Measurements from ENCODE around the gene DNASE1L1.

The DNASE1L1 gene

GRCh38 chrX:154409222-154409871, at the start of gene DNASE1L1:
TSS of gene DNASE1L1 (minus strand) at chrX:154409254. CDS start at chrX:154405568, 3,686 bp downstream.
- no peak for FAIRE-seq

- FAIRE-seq, result no peak
Measured at GRCh38 chrX:154458116-154458953, 49.3 kb upstream of the DNASE1L1 start, which contains the start of gene PLXNA3. TSS of gene PLXNA3 (plus strand) at chrX:154458281. CDS start at chrX:154460184, 1,903 bp downstream.

GRCh38 chrX:154457491-154458115, 48.5 kb upstream of the DNASE1L1 start:
- FAIRE-seq, result no peak

GRCh38 chrX:154452823-154453222, 43.8 kb upstream of the DNASE1L1 start:
- FAIRE-seq, result no peak

- no peak for FAIRE-seq
Measured at GRCh38 chrX:154450312-154450711, 41.3 kb upstream of the DNASE1L1 start.

- FAIRE-seq, result no peak
Measured at GRCh38 chrX:154449618-154450017, 40.6 kb upstream of the DNASE1L1 start.

GRCh38 chrX:154448484-154448883, 39.4 kb upstream of the DNASE1L1 start:
- FAIRE-seq, result no peak

- FAIRE-seq, result no peak
Measured at GRCh38 chrX:154446430-154446829, 37.4 kb upstream of the DNASE1L1 start.

GRCh38 chrX:154445776-154446175, 36.7 kb upstream of the DNASE1L1 start:
- no peak for FAIRE-seq

GRCh38 chrX:154444755-154445246, 35.7 kb upstream of the DNASE1L1 start:
- no peak for FAIRE-seq

- no peak for FAIRE-seq
Measured at GRCh38 chrX:154443992-154444754, 35.1 kb upstream of the DNASE1L1 start, which contains the start of gene FAM50A. TSS of gene FAM50A (plus strand) at chrX:154444141. CDS start at chrX:154444236, 95 bp downstream.

GRCh38 chrX:154443479-154443910, 34.4 kb upstream of the DNASE1L1 start:
- FAIRE-seq, result no peak

- no peak for FAIRE-seq
Measured at GRCh38 chrX:154441984-154442707, 33.1 kb upstream of the DNASE1L1 start.

GRCh38 chrX:154441564-154441963, 32.5 kb upstream of the DNASE1L1 start:
- FAIRE-seq, result no peak

GRCh38 chrX:154440623-154441357, 31.7 kb upstream of the DNASE1L1 start:
- FAIRE-seq, result no peak

- FAIRE-seq, result no peak
Measured at GRCh38 chrX:154439841-154440240, 30.8 kb upstream of the DNASE1L1 start.

GRCh38 chrX:154437971-154438893, 29.2 kb upstream of the DNASE1L1 start:
- no peak for FAIRE-seq

GRCh38 chrX:154436983-154437752, 28.1 kb upstream of the DNASE1L1 start, which contains the start of gene GDI1:
TSS of gene GDI1 (plus strand) at chrX:154437154. CDS start at chrX:154437255, 101 bp downstream.
- FAIRE-seq, result no peak

Data from A204.1 (cell line).